Kidney glomerular epithelial cell (primary cell): ENCODE data around the gene DEF6.
A peak's percentile ranks its signal among the peaks of the same experiment; 100 is the strongest.

ENCODE experiments used
- DNase-seq: peaks from one replicate; lab custom pipeline; 2025; lab: John Stamatoyannopoulos, UW

DEF6 gene

DNA sequence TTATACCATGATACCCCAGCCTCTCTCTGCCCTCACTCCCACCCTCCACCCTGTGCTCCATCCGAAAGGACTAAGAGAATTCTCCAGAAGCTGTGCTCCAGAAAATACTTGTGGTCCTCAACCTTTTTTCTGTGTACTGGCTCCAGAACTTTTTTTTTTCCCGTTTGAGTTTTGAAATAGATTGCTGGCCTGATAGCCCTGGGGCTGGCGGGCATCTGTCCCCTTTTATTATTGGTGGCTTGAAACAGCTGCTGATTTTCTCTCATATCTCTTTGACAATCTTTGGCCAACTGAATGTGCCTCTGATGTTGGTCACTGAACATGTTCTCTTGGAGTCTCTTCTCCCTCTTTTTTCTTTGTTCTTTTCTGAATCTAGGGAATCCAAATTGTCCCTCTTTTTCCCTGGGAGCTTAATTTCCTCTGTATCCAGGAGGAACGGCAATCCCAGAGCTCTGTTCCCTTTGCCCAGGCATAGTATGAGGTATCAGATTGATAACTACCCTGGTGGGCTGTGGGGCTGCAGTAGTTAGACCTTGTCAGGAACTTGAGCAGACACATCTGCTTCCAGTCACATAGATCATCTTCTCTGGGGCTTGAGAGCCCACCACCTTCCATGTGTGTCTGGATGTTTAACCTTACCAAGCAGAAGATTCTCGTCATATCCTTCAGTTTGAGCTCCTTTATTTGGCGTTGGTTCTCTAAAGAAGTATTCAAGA lies 46.4 kb downstream of the DEF6 start:
- DNase-seq, result no peak

- no peak for DNase-seq
These were observed 53.8 kb downstream of the DEF6 start for GRCh38 chr6:35351422-35351821.

DNA sequence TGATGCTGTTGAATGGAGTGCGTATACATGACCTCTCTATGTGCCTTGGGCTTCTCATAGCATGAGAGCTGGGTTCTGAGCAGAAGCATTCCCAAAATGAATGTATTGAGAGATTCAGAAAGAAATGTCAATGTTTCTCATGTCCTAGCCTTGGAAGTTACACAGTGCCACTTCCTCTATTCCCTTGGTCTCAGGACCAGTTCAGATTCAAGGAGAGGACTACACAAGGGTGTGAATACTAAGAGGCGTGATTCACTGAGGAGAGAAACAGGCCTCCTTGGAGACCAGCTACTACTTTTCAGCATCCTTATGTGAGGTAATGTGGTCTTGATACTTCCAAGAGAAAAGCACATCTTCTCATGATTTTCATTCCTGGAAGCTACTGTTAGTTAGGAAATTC lies 55.1 kb downstream of the DEF6 start:
- no peak for DNase-seq

DNA sequence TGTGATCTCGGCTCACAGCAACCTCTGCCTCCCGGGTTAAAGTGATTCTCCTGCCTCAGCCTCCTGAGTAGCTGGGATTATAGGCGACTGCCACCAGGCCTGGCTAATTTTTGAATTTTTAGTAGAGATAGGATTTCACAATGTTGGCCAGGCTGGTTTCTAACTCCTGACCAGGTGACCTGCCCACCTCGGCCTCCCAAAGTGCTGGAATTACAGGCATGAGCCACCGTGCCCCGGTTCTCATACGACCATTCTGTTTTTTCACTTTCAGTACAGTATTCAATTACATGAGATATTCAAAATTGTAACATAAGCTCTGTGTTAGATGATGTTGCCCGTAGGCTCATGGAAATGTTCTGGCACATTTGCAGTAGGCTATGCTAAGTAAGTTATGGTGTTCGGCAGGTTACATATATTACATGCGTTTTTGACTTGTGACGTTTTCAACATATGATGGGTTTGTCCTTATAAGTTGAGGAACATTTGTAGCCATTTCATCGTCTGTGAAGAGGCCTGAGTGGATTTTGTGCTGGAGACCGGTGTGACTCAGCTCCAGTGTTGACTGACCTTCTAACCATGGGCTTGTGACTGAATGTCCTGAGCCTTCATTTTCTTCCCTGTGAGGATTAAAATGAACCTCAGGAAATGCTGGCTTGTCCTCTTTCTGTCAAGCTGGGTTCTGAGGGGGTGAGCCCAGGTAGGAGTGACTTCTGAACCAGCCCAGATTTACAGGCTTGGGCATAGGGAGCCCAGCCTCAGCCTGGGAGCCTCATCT lies 56.9 kb downstream of the DEF6 start:
- DNase-seq, result no peak

DNA sequence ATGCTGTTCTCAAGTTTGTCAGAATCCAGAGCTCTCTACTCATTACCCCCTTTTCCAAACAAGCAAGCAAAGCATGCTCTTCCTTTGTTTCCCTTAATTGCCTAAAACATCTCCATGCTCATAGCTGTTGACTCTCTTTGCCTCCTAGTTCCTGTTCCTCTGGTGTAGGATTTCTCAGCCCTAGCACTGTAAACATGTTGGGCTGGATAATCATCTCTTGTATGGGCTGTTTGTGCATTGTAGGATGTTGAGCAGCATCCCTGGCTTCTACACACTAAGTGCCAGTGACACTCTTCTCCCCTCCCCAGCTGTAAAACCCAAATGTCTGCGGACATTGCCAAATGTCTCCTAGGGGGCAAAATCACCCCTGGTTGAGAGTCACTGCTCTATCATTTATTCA lies 58.8 kb downstream of the DEF6 start:
- no peak for DNase-seq

GRCh38 chr6:35357677-35358076 lies 60.1 kb downstream of the DEF6 start:
- no peak for DNase-seq

DNA sequence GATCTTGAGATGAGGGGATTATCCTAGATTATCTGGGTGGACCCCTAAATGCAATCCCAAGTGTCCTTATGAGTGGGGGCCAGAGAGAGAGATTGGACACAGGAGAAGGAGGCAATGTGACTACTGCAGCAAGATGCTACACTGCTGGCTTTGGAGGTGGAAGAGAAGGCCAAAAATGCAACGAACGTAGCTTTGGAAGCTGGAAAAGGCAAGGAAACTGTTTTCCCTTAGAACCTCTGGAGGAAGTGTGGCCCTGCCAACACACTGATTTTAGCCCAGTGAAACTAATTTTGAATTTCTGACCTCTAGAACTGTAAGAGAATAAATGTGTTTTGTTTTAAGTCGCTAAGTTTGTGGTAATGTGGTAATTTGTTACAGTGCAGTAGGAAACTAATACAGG lies 60.5 kb downstream of the DEF6 start:
- no peak for DNase-seq

- DNase-seq, result no peak
These were observed 61.7 kb downstream of the DEF6 start for GRCh38 chr6:35359346-35359743.

GRCh38 chr6:35359744-35360348 lies 62.2 kb downstream of the DEF6 start:
- DNase-seq, result peak; percentile 80

GRCh38 chr6:35360349-35361138 lies 62.9 kb downstream of the DEF6 start:
- DNase-seq, result peak; percentile 80

GRCh38 chr6:35362200-35362599 lies 64.6 kb downstream of the DEF6 start:
- DNase-seq, result no peak

- no peak for DNase-seq
These were observed 65.7 kb downstream of the DEF6 start for GRCh38 chr6:35363293-35363750.

DNA sequence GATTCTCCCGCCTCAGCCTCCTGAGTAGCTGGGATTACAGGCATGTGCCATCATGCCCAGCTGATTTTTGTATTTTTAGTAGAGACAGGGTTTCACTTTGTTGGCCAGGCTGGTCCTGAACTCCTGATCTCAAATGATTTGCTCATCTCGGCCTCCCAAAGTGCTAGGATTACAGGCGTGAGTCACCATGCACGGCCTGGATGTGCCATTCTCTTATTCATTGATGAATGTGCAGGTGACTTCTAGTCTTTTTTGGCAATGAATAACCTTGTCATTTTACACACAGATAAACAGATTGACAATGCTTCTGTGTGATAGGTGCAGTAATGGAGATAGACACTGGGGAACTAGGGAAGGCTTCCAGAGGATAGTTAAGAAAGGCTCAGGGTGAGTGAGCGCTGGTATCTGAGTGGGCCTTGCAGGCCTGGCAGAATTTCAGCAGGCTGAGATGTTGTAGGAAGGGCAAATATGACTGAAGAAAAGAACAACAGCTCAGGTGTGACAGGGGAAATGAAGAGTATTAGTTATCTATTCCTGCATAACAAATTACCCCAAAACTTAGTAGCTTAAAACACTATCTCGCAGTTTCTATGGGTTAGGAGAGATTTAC lies 68.1 kb downstream of the DEF6 start:
- DNase-seq, result no peak

- DNase-seq, result no peak
These were observed 68.6 kb downstream of the DEF6 start for GRCh38 chr6:35366204-35366596.

DNA sequence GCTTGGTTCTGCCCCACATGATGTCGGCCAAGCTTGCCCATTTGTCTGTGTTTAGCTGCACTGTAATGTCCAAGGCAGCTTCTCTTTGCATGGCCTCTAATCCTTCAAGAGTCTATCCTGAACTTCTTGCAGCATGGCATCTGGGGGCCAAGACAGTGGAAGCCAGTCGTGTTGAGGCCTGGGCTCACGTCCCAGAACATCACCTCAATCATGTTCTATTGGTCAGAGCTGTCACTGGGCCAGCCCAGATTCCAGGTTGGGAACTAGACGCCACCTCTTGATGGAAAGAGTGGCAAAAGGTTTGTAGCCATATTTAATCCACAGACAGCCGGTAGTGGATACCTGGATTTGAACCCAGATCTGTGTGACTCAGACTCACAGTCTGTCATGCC lies 70.0 kb downstream of the DEF6 start:
- DNase-seq, result no peak

DNA sequence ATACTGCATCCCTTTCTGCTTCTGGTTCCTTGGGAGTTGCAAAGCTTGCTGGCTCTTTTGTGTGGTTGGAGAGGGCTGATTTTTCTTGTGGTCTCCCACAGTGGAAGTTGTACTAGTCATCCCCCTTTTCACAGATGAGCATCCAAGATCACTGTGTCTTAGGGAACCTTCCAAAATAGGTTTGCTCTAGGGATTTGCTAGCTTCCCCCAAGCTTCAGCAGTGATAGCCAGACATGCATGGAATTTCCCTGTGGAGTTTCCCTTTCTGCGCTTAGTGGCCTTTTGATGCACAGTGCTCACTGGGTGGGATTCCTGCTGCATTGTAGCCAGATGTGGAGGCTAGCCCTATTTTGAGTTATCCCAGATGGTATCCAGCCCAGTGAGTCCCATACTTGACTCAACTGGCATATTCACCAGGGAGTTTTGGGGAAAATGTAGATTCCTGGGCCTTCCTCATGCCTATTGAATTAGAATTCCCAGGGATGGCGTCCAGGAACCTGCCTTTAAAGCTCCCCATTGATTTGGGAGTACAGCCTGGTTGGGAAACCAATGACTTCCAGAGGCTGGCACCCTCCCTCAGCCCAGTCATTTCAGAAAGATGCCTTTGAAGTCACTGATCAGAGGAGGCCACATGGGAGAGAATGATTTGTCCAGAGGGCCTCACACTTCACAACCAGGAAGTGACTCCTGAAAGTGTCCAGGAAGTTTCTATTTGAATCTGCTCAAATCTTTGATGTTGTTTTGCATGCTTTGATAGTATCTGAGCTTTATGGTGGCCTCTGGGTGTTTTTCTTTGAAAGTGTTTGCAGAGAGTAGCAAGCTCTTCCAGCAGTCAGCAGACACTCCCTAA lies 70.6 kb downstream of the DEF6 start:
- DNase-seq, result peak; percentile 18

DNA sequence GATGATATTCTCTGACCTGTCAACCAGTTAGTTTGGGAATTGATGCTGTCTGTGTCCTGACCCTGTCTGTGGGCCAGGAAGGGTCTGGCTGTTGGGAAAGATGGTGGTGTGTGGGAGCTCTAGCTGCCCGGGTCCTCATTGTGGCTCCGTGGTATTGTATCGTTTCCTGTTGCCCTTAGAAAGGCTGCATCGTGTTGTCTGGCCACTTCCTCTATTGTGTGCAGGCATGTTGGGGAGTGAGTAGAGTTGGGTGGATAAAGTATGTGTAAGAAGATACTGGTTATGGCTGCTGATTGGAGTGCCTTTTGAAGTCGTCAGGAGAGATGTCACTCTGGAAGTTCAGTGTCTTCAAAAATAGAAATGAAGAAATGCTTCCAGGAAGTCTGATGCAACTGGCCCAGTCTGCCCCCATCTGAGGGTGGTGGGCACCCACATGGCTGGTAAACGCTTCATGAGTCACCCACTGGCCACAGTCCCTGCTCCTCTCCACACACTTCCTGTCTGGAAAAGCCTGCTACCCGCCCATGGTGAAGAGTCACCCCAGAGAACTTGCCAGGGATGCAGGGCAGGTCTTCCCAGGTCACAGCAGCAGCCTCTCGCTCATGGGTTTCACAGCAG lies 72.6 kb downstream of the DEF6 start:
- peak; percentile 84 for DNase-seq

DNA sequence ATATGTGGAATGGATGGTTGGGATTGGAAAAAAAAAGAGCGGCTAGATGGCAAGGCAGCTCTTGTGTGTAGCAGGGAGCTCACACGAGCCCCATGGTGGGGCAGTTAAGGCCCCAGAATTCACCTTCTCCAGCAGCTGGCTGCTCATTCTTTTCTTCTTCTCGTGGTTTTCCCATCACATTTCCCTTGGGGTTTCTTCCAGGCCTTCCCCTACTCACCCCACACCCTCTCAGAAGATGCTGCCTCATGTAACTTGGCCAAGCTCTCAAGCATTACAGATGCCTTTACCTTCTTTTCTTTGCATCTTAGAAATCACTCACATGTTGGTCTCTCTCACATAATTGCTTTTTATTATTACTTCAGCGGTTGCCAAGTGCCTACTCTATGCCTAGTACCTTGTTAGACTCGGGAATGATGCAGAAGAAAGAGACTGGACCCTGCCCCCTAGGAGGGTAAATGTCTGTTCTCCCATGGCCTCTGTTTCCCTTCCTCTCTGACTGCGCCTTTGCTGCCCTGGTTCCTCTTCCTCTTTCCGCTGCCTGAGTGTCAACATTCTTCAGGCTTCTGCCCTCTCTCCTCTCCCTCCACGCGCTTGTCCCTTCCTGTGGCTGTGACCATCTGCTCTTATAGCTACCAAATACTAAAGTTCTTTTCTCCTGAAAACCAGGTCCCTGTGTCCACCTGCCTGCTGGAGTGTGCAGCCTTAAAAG lies 73.3 kb downstream of the DEF6 start:
- no peak for DNase-seq
